ENCODE data around the gene ZNF581.

ZNF581 gene

GRCh38 chr19:55667958-55668357 is 24.5 kb downstream of the ZNF581 start:
- Histone ChIP-seq H3K79me1 (replicated peaks; ENCODE audit: low read length, poor library complexity, severe bottlenecking) (peaks cover 13% of the 10 kb centered on the region), H2BK5ac (ENCODE audit: low read depth, low read length, poor library complexity, severe bottlenecking) (no peak overlapping the region), H3K4me1 (ENCODE audit: control insufficient read depth, insufficient read depth, low read depth, low read length) (peaks cover 30% of the 10 kb centered on the region), H3K27me3 (ENCODE audit: control insufficient read depth in 1 of 2, insufficient read depth in 1 of 2, low read length in 2 of 2) (no peaks in the 10 kb centered on the region), H3K9ac (ENCODE audit: low read length) (no peak overlapping the region), H3K27ac (ENCODE audit: low read length, poor library complexity, severe bottlenecking) (no peak overlapping the region), H3K4me3 (ENCODE audit: insufficient read depth in 1 of 2, low read depth in 1 of 2, low read length in 2 of 2) (no peak overlapping the region), H3K9me3 (ENCODE audit: control insufficient read depth, low read length) (no peaks in the 10 kb centered on the region), H4K91ac (ENCODE audit: low read length) (no peak overlapping the region), H2BK12ac (ENCODE audit: low read length in 2 of 2) (no peak overlapping the region), H3K18ac (ENCODE audit: low read depth in 1 of 2, low read length in 2 of 2) (no peak overlapping the region), H4K8ac (ENCODE audit: low read length) (no peak overlapping the region), H2AK5ac (ENCODE audit: low read length, severe bottlenecking) (no peak overlapping the region), H2BK15ac (ENCODE audit: low read depth, poor library complexity, severe bottlenecking) (no peak overlapping the region), H3K36me3 (ENCODE audit: control insufficient read depth in 1 of 2, insufficient read depth in 2 of 2, low read depth in 1 of 2, low read length in 2 of 2) (peaks cover 77 to 84% of the 10 kb centered on the region in 2 experiments), H3K23ac (ENCODE audit: low read length in 2 of 2) (no peak overlapping the region), H2BK120ac (ENCODE audit: low read depth, low read length) (no peak overlapping the region), H3K14ac (ENCODE audit: low read length in 2 of 2) (no peak overlapping the region), H2AFZ (ENCODE audit: low read depth, low read length) (no peak overlapping the region), H3K4me2 (ENCODE audit: low read length, poor library complexity, severe bottlenecking) (no peak overlapping the region), H3K4ac (ENCODE audit: low read depth in 1 of 2, low read length in 2 of 2) (no peak overlapping the region)
- DNase-seq, result no peak
- 90% methylated on average over 11 of the region's 11 CpGs for WGBS

GRCh38 chr19:55668603-55669348 is 25.3 kb downstream of the ZNF581 start:
- no peaks in the 10 kb centered on the region for H3K9me3 ChIP-seq (ENCODE audit: control insufficient read depth, low read length)
- no peak overlapping the region for H3K23ac ChIP-seq (ENCODE audit: low read length in 2 of 2)
- no peak overlapping the region for H3K14ac ChIP-seq (ENCODE audit: low read length in 2 of 2)
- H3K79me1 ChIP-seq (replicated peaks; ENCODE audit: low read length, poor library complexity, severe bottlenecking), result peaks cover 10% of the 10 kb centered on the region
- H3K18ac ChIP-seq (ENCODE audit: low read depth in 1 of 2, low read length in 2 of 2), result no peak overlapping the region
- no peak for DNase-seq
- H4K8ac ChIP-seq (ENCODE audit: low read length), result no peak overlapping the region
- H3K4me2 ChIP-seq (ENCODE audit: low read length, poor library complexity, severe bottlenecking), result no peak overlapping the region
- peaks cover 76 to 80% of the 10 kb centered on the region in 2 experiments for H3K36me3 ChIP-seq (ENCODE audit: control insufficient read depth in 1 of 2, insufficient read depth in 2 of 2, low read depth in 1 of 2, low read length in 2 of 2)
- H3K4me1 ChIP-seq (ENCODE audit: control insufficient read depth, insufficient read depth, low read depth, low read length), result peaks cover 31% of the 10 kb centered on the region
- H2BK120ac ChIP-seq (ENCODE audit: low read depth, low read length), result no peak overlapping the region
- no peak overlapping the region for H2BK12ac ChIP-seq (ENCODE audit: low read length in 2 of 2)
- H3K4ac ChIP-seq (ENCODE audit: low read depth in 1 of 2, low read length in 2 of 2), result no peak overlapping the region
- no peak overlapping the region for H2BK15ac ChIP-seq (ENCODE audit: low read depth, poor library complexity, severe bottlenecking)
- H3K27me3 ChIP-seq (ENCODE audit: control insufficient read depth in 1 of 2, insufficient read depth in 1 of 2, low read length in 2 of 2), result no peaks in the 10 kb centered on the region
- no peak overlapping the region for H2AK5ac ChIP-seq (ENCODE audit: low read length, severe bottlenecking)
- H2BK5ac ChIP-seq (ENCODE audit: low read depth, low read length, poor library complexity, severe bottlenecking), result no peak overlapping the region
- no peak overlapping the region for H2AFZ ChIP-seq (ENCODE audit: low read depth, low read length)
- H3K4me3 ChIP-seq (ENCODE audit: insufficient read depth in 1 of 2, low read depth in 1 of 2, low read length in 2 of 2), result no peak overlapping the region
- H3K27ac ChIP-seq (ENCODE audit: low read length, poor library complexity, severe bottlenecking), result no peak overlapping the region
- 95% methylated on average over 29 of the region's 30 CpGs for WGBS
- H4K91ac ChIP-seq (ENCODE audit: low read length), result no peak overlapping the region
- H3K9ac ChIP-seq (ENCODE audit: low read length), result no peak overlapping the region

- H3K79me1 ChIP-seq (replicated peaks; ENCODE audit: low read length, poor library complexity, severe bottlenecking), result peaks cover 7% of the 10 kb centered on the region
- no peak overlapping the region for H3K23ac ChIP-seq (ENCODE audit: low read length in 2 of 2)
- 93% methylated on average over 26 of the region's 43 CpGs for WGBS
Observed at GRCh38 chr19:55669418-55670279, 26.2 kb downstream of the ZNF581 start.

More at GRCh38 chr19:55669418-55670279, 26.2 kb downstream of the ZNF581 start:
- H2AK5ac ChIP-seq (ENCODE audit: low read length, severe bottlenecking), result no peak overlapping the region
- H3K14ac ChIP-seq (ENCODE audit: low read length in 2 of 2), result no peak overlapping the region
- H3K4me1 ChIP-seq (ENCODE audit: control insufficient read depth, insufficient read depth, low read depth, low read length), result peaks cover 34% of the 10 kb centered on the region
- H3K27ac ChIP-seq (ENCODE audit: low read length, poor library complexity, severe bottlenecking), result no peak overlapping the region
- no peak overlapping the region for H3K18ac ChIP-seq (ENCODE audit: low read depth in 1 of 2, low read length in 2 of 2)
- H3K4me2 ChIP-seq (ENCODE audit: low read length, poor library complexity, severe bottlenecking), result no peak overlapping the region
- no peak overlapping the region for H2AFZ ChIP-seq (ENCODE audit: low read depth, low read length)
- H3K27me3 ChIP-seq (ENCODE audit: control insufficient read depth in 1 of 2, insufficient read depth in 1 of 2, low read length in 2 of 2), result no peaks in the 10 kb centered on the region
- no peak overlapping the region for H3K4me3 ChIP-seq (ENCODE audit: insufficient read depth in 1 of 2, low read depth in 1 of 2, low read length in 2 of 2)
- H4K91ac ChIP-seq (ENCODE audit: low read length), result no peak overlapping the region
- H2BK15ac ChIP-seq (ENCODE audit: low read depth, poor library complexity, severe bottlenecking), result no peak overlapping the region
- no peak for DNase-seq
- no peak overlapping the region for H3K9ac ChIP-seq (ENCODE audit: low read length)
- no peak overlapping the region for H4K8ac ChIP-seq (ENCODE audit: low read length)
- H2BK120ac ChIP-seq (ENCODE audit: low read depth, low read length), result no peak overlapping the region
- peaks cover 71 to 80% of the 10 kb centered on the region in 2 experiments for H3K36me3 ChIP-seq (ENCODE audit: control insufficient read depth in 1 of 2, insufficient read depth in 2 of 2, low read depth in 1 of 2, low read length in 2 of 2)
- no peak overlapping the region for H2BK12ac ChIP-seq (ENCODE audit: low read length in 2 of 2)
- no peak overlapping the region for H3K4ac ChIP-seq (ENCODE audit: low read depth in 1 of 2, low read length in 2 of 2)
- no peak overlapping the region for H2BK5ac ChIP-seq (ENCODE audit: low read depth, low read length, poor library complexity, severe bottlenecking)
- no peaks in the 10 kb centered on the region for H3K9me3 ChIP-seq (ENCODE audit: control insufficient read depth, low read length)

All from mesenchymal stem cell (in vitro differentiated cells and primary cell).